ENCODE measurements around the gene APBA2.

- TF ChIP-seq POLR2A (IDR thresholded peaks at IDR 0.05), result no peak
- TF ChIP-seq CTCF (IDR thresholded peaks at IDR 0.05), result no peak
These were observed 218.7 kb downstream of the APBA2 start for GRCh38 chr15:29104566-29104880.
